Endometrium (tissue), 2 donors: ENCODE data around the gene EFCAB9.

Experiments
- FAIRE-seq: peaks from 2 replicates; lab custom pipeline; 2012; peaks lifted over from hg19 to GRCh38; lab: Jason Lieb, UNC
- donor health status: control.
- donor health status: control.

Gene EFCAB9

DNA sequence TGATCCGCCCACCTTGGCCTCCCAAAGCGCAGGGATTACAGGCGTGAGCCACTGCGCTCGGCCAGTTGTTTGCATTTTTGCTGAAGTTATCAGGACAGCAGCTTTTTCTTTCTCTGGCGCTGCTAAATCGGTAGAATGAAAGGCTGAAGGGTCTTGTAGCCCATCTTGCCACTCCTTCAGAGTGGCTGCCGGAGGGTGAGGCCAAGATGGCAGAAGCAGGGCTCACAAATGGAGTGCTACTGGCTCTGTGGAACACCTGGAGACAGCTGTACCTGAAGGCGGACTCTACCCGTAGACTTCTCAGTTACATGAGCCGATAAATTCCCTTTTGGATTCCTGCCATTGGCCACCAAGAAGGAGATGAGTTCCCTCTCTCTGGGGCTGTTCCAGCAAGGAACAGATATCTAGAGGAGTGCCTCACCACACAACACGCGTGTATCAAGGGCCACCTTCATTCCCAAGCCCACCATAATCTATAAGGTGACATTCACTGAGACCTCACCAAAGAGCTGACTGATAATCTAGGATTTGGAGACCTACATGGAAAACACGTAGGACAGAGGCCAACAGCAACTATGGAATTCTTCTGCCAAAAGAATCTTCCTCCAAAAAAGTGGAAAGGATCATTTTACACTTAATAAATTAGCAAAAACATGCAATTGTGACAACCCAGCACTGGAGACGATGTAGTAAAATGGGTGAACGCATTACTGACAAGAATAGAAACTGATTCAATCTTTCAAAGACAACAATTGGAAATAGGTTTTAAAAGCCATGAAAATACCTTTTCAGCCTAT is 27.7 kb upstream of the EFCAB9 start:
- FAIRE-seq = no peak

DNA sequence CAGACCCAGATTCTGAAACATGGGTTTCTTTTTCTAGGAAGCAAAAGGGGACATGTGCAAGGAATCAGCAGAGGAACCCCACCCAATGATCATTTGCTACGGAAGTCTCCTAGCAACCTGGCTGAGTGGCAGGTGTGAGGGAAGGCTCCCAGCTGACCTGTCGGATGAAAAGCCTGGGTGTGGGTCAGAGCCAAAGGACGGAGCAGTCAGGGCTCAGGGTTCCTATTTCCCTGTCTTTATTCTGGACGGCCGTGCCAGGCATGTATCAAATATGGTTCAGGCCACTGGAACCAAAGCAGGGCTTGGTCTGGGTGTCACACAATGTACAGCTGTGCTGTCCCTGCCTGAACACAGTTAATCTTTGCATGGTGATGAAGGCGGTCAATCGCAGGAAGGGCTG is 26.1 kb upstream of the EFCAB9 start:
- FAIRE-seq = no peak

DNA sequence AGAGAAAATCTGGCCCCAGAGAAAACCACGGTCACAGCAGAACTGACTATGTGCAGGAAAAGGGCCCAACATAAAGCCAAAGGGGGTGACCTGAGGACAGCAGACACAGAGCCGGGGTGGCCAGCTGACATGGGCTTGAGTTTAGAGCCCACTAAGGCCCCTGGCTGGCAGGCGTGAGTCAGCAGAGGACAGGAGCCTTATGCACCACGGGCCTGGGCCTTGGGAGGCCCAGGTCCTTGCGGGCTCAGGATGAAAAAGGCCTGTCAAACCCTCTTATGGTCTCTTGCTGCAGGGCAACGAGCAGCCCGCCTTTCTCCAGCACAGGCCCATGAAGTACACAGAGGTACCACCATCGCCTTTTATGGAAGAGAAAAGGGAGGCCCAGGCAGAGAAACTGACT is 25.7 kb upstream of the EFCAB9 start:
- FAIRE-seq = no peak

DNA sequence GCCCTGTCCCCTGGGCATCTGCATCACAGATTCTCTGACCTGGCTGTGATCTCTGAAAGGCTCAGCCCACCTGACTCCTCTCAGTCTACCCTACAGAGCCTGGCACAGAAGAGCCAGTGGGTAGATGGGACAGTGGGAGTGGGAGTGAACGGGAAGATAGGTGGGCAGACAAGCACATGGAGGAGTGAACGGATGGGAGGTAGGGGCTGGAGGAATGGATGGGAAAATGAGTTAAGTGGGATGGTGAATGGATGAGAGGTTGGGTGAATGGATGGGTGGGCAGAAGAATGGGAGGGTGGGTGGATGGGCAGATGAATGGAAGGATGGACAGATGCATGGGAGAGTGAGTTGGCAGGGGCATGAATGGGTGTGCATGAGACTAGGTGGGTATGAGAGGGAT is 24.8 kb upstream of the EFCAB9 start:
- FAIRE-seq = no peak

DNA sequence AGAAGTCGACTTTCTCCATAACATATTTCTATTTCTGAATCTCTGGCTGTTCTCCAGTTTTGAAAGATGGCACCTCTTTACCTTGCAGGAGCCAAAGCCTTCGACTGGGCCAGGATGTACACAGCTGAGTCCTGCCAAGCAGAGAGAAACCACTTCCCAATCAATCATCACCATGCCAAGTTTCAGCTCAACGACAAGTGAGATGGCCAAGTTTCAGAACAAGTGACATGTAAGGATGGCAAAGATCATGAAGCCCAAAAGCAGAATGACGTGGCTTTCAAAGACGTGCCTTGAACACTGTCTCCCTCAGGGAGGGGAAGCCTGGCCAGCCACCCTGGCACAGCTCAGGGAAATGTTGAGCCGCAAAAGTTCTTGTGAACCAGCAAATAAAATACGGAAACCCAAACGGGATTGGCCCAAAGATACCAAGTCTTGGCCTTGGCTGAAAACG is 23.7 kb upstream of the EFCAB9 start:
- FAIRE-seq = no peak

DNA sequence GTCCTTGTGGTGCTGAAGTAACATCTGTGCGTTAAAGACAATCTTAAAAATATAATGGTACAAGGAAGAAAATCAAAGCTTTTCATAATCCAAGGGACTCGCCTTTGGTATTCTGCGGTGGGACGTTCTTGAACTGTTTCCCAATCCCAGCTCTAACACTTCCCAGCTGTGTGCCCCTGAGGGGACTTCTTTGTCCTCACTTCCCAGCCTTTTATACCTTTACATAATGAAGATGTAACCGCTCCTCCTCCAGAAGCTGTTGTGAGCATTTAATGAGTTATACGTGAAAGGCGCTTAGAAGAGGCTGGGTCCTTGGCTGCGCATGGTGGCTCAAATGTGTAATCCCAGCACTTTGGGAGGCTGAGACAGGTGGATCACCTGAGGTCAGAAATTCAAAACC is 22.9 kb upstream of the EFCAB9 start:
- FAIRE-seq = no peak

DNA sequence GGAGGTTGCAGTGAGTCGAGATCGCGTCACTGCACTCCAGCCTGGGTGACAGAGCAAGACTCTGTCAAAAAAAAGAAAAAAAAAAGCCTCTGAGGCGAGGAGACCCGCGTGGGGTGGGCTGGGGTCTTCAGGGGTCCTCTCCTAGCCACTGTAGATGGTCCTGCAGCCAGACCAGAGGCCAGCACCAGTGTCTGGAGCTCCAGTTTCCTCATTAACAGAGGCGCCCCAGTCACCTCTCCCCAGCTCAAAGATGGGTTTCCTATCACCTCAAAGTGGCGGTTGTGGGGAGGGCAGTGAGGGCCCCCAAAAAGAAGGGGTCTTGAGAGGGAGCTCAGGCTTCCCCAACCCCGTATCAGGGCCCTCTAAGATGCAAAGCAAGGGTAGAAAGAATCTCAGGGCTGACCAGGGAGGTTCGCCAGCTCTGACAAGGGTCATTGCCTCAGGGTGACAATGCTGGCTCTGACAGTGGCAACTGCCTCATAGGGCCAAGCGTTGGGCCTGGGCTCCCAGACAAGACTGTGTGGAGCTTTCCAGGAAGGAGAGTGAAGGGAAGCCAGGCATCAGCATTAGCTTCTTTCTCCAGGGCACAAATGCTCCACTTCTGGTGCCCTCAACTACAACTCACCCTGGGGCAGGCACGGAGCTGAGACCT is 20.9 kb upstream of the EFCAB9 start:
- FAIRE-seq = no peak

DNA sequence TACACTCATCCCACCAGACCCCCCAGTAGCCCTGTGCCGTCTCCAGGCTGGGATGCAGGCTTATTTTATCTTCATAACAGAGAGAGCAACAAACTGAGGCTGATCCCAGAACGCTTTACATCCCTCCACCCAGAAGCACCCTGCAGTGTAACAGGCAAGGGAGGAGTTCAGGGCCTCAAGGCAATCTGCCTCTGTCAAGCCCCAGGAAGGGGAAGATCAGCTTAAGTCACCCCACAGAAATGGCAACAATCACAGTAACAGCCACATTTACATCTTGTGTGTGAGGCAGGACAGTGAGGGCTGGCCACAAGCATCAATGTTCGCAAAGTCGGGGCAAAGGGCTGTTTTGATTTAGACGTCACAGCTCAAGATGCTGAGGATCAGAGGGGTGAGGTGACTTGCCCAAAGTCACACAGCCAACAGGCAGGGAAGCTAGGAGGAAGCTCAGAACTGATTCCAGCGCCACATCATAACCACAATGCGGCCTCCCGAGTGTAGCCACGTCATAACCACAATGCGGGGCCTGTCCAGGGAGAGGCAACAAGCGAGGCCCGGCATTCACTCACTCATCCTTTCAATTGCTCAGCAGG is 20.3 kb upstream of the EFCAB9 start:
- no peak for FAIRE-seq

DNA sequence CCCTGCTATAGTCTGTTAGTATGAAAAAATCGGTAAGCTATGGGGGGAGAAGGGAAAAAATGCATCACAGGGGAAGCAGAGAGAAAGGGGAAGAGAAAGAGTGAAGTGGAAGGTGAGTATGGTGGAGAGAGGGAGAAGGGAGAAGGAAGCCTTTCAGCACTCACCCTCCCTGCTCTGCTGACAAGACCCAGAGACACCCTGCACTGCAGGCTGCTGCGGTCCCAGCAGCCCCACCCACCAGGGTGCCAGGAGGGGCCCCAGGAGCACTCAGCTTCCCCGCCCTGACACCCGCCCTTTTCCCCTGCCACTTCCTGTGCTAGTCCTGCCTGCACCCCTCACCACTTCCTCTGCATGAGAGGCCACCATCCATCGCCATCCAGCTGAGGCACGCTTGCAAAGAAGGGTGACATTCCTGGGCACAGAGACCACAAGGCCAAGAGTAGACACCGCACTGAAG is 18.7 kb upstream of the EFCAB9 start:
- FAIRE-seq = no peak

DNA sequence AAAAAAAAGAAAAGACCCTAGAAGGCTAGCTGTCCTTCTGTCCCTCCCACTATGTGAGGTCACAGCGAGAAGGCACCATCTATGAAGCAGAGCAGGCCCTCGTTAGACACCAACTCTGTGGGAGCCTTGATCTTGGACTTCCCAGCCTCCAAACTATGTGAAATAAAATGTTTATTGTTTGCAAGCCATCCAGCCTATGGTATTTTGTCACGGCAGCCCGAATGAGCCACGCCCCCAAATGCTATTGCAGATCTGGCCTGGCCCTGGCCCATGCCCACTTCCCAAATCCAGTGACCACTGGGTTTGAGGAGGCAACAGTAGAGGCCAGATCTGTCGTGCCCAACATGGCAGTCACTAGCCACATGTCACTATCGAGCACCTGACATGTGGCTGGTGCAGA is 16.8 kb upstream of the EFCAB9 start:
- FAIRE-seq = no peak

DNA sequence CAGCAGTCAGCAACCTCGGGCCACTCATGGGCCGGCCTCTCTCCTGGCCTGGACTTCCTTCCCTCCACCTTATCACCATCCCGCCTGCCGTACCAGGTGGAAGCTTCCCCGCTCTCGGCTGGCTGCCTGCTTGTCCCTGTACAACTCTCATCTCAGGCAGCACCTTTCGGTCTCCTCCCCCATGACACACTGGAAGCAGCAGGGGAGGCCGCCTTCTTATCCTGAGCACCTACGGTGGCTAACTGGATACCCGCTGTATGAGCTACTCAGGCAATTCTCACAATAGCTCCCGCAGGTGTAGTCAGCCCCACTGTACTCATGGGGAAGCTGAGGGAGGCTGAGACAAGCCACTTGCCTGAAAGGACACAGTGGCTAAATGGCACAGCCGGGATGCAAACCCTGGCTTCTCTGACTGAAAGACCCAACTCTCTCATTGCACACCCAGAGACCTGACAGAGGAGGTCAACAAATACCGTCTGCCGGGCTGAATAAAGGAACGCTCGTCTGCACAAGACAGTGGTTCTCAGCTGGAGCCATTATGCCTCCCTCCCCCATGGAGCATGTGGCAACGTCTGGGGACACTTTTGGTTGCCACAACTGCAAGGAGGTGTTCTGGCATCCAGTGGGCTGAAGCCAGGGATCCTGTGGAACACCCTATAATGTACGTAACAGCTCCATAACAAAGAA is 15.5 kb upstream of the EFCAB9 start:
- FAIRE-seq = no peak

DNA sequence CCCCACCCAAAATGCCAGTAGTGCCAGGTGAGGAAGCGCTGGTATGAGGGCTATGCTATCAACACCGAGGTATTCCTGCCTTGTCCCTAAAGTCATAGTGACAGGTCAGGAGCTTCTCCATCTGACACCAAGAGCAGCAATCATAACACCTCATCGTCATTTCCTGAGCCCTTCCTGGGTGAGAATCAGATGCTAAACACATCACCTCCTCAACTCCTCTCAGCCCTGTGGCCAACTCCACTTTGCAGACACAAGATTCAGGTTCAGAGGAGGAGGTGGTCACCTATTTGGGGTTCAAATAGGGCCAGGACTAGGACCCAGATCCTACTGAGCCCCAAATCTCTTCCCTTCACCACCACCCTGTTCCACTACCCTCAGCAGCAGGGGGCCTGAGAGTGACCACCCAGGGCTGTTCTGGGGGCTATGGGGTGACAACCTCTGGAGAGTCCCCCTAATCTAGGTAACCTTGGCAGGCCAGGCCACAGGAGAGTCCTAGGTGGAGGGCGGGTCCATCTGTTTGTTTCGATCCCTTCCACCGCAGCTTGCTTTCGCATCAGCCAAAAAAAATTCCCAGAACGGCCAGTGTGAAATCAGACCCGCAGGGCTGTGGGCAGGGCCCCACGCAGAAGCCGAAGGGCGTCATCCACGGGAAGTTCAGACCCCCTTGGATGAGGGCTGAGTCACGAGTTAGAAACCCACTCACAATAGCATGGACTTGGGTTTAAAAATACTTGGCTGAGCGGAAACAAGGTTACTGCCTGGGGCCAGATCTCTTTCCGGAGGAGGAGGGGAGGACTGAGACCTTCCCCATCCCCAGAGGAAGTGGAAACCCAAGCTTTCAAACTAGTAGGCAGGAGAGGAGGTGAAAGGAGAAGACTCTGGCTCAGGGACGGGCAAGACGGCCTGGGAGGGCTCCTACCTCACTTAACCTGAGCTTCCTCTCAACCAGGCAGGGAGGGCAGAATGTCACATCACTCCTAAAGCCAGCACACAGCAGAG is 14.7 kb upstream of the EFCAB9 start:
- FAIRE-seq = no peak

DNA sequence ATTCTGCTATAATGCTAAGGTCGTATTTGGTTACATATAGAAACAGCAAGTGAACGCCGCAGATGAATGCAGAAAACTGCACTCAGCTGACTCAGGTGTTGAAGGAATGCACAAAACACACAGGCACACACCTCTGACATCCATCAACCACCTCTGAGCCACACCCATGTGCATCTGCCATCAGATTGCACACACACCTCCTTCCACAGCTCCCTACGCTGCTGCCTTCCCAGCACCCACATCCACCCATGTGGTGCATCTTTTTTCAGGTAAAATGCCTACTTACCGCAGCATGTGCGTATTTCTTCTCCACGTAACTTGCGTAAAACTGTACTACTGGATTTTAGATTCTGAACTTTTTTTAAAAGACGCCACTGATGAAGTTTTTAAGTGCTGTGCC is 13.0 kb upstream of the EFCAB9 start:
- FAIRE-seq = no peak

DNA sequence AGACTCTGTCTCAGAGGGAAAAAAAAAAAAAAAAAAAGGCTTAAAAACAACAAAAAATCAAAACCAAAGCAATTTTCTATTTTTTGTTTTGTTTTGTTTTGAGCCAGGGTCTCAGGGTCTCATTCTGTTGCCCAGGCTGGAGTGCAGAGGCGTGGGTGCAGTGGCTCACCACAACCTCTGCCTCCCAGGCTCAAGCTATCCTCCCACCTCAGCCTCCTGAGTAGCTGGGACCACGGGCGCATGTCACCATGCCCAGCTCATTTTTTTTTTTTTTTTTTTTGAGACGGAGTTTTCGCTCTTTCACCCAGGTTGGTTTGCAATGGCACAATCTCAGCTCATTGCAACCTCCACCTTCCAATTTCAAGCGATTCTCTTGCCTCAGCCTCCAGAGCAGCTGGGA is 11.7 kb upstream of the EFCAB9 start:
- FAIRE-seq = no peak

DNA sequence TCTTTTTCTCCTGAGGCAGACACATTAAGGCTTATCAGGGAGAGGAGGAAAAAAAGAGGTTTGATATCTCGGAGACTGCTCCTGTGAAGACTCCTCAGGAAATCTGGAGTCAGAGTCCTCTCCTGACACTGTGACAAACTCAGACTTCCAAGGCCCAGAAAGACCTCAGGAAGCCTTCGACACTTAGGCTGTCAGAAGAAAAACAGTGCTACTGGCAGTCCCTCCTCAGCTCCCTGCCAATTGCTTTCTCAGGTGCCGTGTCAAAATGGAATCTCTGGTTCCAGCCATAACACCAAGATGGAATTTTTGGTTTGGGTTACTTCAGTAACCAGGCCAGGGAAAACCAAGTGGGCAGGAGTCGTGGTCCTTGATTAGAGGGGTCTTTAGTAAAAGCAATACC is 10.1 kb upstream of the EFCAB9 start:
- FAIRE-seq = no peak

DNA sequence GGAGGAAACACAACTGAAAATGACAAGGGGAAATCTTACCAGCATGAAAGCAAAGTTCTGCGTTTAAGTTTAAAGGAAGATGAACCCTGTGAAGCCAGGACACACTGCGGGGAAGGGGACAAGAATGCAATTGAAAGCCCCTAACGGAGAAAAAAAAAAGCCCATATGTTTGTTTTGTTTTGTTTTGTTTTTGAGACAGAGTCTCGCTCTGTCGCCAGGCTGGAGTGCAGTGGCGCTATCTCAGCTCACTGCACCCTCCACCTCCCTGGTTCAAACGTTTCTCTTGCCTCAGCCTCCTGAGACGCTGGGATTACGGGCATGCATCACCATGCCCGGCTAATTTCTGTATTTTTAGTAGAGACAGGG is 8.9 kb upstream of the EFCAB9 start:
- no peak for FAIRE-seq

DNA sequence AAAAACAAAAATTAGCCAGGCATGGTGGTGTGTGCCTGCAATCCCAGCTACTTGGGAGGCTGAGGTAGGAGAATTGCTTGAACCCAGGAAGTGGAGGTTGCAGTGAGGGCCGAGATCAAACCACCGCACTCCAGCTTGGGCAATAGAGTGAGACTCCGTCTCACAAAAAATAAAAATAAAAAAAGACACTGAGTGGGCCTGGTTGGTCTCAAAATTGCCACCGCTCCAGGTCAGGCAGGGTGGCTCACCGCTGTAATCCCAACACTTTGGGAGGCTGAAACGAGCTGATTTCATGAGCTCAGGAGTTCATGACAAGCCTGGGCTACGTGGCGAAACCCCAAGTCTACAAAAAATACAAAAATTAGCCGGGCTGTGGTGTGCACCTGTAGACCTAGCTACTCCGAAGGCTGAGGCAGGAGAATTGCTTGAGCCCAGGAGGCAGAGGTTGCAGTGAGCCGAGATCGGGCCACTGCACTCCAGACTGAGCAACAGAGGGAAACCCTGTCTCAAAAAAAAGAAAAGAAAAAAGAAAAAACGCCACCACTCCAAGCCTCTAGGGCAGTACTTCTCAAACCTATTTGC is 7.8 kb upstream of the EFCAB9 start:
- no peak for FAIRE-seq

DNA sequence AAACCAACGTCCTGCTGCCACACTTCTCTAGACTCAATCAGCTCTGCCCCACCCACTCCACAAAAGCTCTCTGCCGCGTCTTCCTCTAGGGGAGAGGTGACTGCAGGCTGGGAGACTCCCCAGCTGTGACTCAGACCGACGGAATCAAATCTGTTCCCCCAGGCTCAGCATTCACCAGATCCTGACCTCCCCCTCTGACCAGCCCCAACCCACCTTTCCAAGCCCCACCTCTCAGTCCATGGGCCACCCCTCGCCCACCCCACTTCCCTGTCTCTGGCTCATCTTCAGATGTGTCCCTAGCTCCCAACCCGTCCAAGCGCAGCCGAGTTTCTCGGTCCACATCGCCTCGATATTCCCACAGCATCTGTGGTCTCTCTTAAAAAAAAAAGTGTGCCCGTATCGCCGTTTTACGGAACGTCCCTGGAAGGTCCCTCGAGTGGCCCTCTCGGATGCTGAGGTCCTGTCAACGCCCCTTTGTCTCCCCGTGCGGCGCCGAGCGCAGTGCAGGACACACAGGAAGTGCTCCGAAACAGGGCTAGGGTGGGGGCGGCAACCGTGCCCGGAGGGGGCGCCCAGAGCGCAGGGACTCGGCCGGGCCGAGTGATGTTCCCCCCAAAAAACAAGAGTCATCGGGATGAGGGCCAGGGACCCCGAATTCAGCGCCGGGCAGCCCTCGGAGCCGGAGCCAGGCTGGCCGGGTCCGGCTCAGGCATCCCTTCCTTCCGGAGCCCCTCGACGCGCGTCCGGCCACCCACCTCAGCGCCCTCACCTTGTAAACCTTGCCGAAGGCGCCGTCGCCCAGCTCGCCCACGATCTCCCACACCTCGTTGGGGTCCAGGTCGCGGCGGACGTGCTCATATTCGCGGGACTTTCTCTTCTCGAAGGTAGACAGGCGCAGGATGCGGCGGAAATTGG is 6.6 kb upstream of the EFCAB9 start:
- no peak for FAIRE-seq

DNA sequence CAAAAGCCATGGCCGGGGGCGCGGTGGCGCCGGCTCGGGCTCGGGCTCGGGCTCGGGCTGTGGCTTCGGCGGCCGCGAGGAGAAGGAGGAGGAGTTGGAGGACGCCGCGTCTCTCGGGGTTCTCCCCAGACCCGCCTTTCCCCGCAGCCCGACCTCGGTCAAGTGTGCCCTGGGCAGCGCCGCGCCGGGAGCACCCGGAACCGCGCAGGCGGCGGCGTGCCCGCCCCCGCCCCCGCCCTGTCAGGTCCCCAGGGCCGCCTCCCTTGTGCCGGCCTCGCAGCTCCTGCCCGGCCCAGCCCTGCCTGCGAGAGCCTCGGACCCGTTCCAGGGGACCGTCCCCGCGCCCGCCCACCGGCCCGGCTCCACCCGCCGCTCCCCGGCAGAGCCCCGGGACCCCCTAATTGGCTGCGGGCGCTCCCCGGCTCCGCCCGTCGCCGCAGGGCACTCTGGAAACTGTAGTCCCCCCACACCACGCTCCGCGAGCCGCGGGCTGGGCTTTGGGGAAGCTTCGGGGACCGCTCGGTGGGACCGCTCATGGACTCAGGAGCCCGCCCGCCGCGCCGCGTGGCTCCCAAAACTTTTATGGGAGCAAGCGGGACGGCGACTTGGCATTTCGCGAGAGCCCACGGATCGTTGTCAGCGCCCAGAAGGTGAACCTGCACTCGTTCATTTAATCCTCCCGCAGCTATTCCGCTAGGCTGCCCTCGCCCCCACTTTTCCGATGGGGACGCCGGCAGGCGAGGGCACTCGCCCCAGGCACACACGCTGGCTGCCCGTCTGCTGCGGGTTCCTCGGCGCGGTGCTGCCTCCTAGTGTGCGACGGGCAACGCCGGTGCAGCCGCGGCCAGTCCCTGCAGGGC is 5.7 kb upstream of the EFCAB9 start, which contains the start of gene STK10:
Gene STK10, minus strand, starts transcription at position 192 of the 860 bp plus-strand sequence. Its CDS starts 182 bp downstream, at position 10.
- FAIRE-seq = no peak
